Mesendoderm (in vitro differentiated cells): Measurements from ENCODE around the gene TM9SF3.

ENCODE experiments used
- DNase-seq: peaks from one replicate; pipeline ENCODE4 v3.0.0; 2013
- H2AK5ac ChIP-seq: 2 replicates; pipeline ENCODE4 v1.6.1; 2013; ENCODE audit warnings: low read length, inconsistent platforms
- H2BK120ac ChIP-seq: 2 replicates; pipeline ENCODE4 v1.6.1; 2013; ENCODE audit warnings: low read depth, mild to moderate bottlenecking, low read length, moderate library complexity, mixed read lengths
- H2BK15ac ChIP-seq: replicated peaks from 2 replicates; pipeline ENCODE4 v1.6.1; 2013; ENCODE audit warnings: low read depth, mild to moderate bottlenecking, moderate library complexity
- H2BK5ac ChIP-seq: 2 replicates; pipeline ENCODE4 v1.6.1; 2013; ENCODE audit warnings: low read length, inconsistent platforms
- H3K18ac ChIP-seq: 2 replicates; pipeline ENCODE4 v1.6.1; 2013; ENCODE audit warnings: mild to moderate bottlenecking, low read length, mixed read lengths
- H3K23ac ChIP-seq: one replicate; pipeline ENCODE4 v1.6.1; 2013; ENCODE audit warnings: low read length
- H3K27ac ChIP-seq: 2 replicates; pipeline ENCODE4 v1.5.1; 2013; ENCODE audit warnings: low read depth, mild to moderate bottlenecking, inconsistent platforms, low read length, moderate library complexity
- H3K27me3 ChIP-seq: 2 replicates; pipeline ENCODE4 v1.6.1; 2013; ENCODE audit warnings: low read length, control low read depth, mild to moderate bottlenecking, inconsistent platforms; ENCODE audit not compliant: insufficient read depth, poor library complexity
- H3K36me3 ChIP-seq: 2 replicates; pipeline ENCODE4 v1.6.1; 2013; ENCODE audit warnings: low read length, inconsistent platforms; ENCODE audit not compliant: control insufficient read depth, insufficient read depth
- H3K4ac ChIP-seq: one replicate; pipeline ENCODE4 v1.6.1; 2013; ENCODE audit warnings: low read depth, mild to moderate bottlenecking, low read length, moderate library complexity
- H3K4me1 ChIP-seq: 2 replicates; pipeline ENCODE4 v1.6.1; 2013; ENCODE audit warnings: low read depth, low read length, inconsistent platforms; ENCODE audit not compliant: control insufficient read depth
- H3K4me2 ChIP-seq: 2 replicates; pipeline ENCODE4 v1.6.1; 2013; ENCODE audit warnings: low read length
- H3K4me3 ChIP-seq: 2 replicates; pipeline ENCODE4 v1.5.1; 2013; ENCODE audit warnings: mild to moderate bottlenecking, low read length
- H3K56ac ChIP-seq: one replicate; pipeline ENCODE4 v1.6.1; 2013; ENCODE audit warnings: low read length
- H3K79me1 ChIP-seq: 2 replicates; pipeline ENCODE4 v1.6.1; 2013; ENCODE audit warnings: low read length, inconsistent platforms
- H3K79me2 ChIP-seq: 2 replicates; pipeline ENCODE4 v1.6.1; 2013; ENCODE audit warnings: mild to moderate bottlenecking, low read length; ENCODE audit not compliant: control insufficient read depth, insufficient read depth
- H3K9ac ChIP-seq: 2 replicates; pipeline ENCODE4 v1.6.1; 2013; ENCODE audit warnings: low read length, inconsistent platforms
- H4K5ac ChIP-seq: one replicate; pipeline ENCODE4 v1.6.1; 2013; ENCODE audit warnings: low read length
- H4K8ac ChIP-seq: one replicate; pipeline ENCODE4 v1.6.1; 2013; ENCODE audit warnings: low read depth, mild to moderate bottlenecking, control low read depth, low read length, moderate library complexity
- whole genome bisulfite sequencing: extraction: QIAGEN DNeasy Blood & Tissue Kit; methylation state at CpG from one replicate; pipeline ENCODE4 v1.1.7; 2013; ENCODE audit warnings: low lambda C conversion rate, missing lambda C conversion rate; ENCODE audit not compliant: insufficient coverage; ENCODE audit errors: extremely low coverage; 5-methylcytosine and 5-hydroxymethylcytosine counted together

TM9SF3 gene

DNA sequence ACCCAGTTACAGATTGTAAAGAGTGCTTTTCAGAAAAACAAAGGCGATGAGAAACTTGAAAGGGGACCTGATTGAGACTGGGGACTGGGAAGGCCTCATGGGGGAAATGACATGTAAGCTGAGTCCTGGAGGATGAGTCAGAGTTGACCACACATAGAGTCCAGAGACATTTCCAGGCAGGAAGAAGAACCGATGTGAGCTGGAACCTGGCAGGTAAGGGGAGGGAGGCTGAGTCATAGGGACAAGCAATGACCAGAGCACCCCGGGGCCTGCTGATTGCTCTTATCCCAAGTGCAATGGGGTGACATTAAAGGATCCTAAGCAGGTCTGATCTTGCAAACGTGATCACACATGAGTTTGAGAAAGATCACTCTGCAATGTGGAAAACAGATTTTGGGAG, 84.8 kb downstream of the TM9SF3 start:
- Histone ChIP-seq H3K23ac (no peak overlapping the region), H2AK5ac (no peak overlapping the region), H3K4me1 (no peaks in the 10 kb centered on the region), H3K4me3 (no peak overlapping the region), H3K27ac (no peak overlapping the region), H4K8ac (no peak overlapping the region), H2BK5ac (no peak overlapping the region), H3K56ac (no peak overlapping the region), H3K18ac (no peak overlapping the region), H3K27me3 (no peaks in the 10 kb centered on the region), H3K4ac (no peak overlapping the region), H4K5ac (no peak overlapping the region), H3K79me2 (no peaks in the 10 kb centered on the region), H3K79me1 (no peaks in the 10 kb centered on the region), H3K9ac (no peak overlapping the region), H2BK120ac (no peak overlapping the region), H2BK15ac (no peak overlapping the region), H3K36me3 (no peaks in the 10 kb centered on the region), H3K4me2 (no peak overlapping the region)
- DNase-seq, result no peak
- no CpG with 5 or more reads among the region's 4 CpGs for WGBS

DNA sequence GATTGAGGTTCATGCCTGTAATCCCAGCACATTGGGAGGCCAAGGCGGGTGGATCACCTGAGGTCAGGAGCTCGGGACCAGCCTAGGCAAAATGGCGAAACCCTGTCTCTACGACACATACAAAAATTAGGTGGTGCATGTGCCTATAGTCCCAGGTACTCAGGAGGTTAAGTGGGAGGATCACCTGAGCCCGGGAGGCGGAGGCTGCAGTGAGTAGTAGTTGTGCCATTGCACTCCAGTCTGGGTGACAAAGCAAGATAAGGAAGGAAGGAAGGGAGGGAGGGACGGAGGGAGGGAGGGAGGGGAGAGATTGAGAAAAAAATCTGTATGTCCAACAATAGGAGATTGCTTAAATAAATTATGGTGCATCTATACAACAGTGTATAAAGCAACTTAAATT, 86.3 kb downstream of the TM9SF3 start:
- Histone ChIP-seq H3K4me2 (no peak overlapping the region), H4K5ac (no peak overlapping the region), H3K79me1 (no peaks in the 10 kb centered on the region), H2BK15ac (no peak overlapping the region), H2BK120ac (no peak overlapping the region), H3K23ac (no peak overlapping the region), H3K4me1 (no peaks in the 10 kb centered on the region), H2BK5ac (no peak overlapping the region), H3K4ac (no peak overlapping the region), H4K8ac (no peak overlapping the region), H3K27ac (no peak overlapping the region), H3K56ac (no peak overlapping the region), H2AK5ac (no peak overlapping the region), H3K18ac (no peak overlapping the region), H3K36me3 (no peaks in the 10 kb centered on the region), H3K79me2 (no peaks in the 10 kb centered on the region), H3K27me3 (no peaks in the 10 kb centered on the region), H3K4me3 (no peak overlapping the region), H3K9ac (no peak overlapping the region)
- DNase-seq, result no peak
- no CpG with 5 or more reads among the region's 7 CpGs for WGBS

DNA sequence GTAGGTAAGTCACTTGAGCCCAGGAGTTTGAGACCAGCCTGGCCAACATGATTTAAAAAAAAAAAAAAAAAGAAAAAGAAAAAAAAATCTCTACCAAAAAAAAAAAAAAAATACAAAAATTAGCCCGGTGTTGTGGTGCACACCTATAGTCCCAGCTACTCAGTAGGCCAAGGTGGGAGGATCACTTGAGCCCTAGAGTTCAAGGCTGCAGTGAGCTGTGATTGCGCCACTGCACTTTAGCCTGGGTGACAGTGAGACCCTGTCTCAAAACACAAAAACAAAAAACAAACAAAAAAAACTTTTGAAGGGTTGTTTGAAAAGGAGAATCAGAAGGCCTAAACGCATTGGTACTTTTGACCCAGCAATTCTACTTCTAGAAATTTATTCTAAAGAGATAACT, 86.8 kb downstream of the TM9SF3 start:
- Histone ChIP-seq H3K23ac (no peak overlapping the region), H4K8ac (no peak overlapping the region), H3K56ac (no peak overlapping the region), H3K79me2 (no peaks in the 10 kb centered on the region), H3K27ac (no peak overlapping the region), H3K36me3 (no peaks in the 10 kb centered on the region), H3K4me3 (no peak overlapping the region), H3K9ac (no peak overlapping the region), H3K4me2 (no peak overlapping the region), H2BK15ac (no peak overlapping the region), H4K5ac (no peak overlapping the region), H3K4me1 (no peaks in the 10 kb centered on the region), H3K79me1 (no peaks in the 10 kb centered on the region), H3K18ac (no peak overlapping the region), H3K4ac (no peak overlapping the region), H2BK5ac (no peak overlapping the region), H3K27me3 (no peaks in the 10 kb centered on the region), H2BK120ac (no peak overlapping the region), H2AK5ac (no peak overlapping the region)
- no CpG with 5 or more reads among the region's 3 CpGs for WGBS
- no peak for DNase-seq

DNA sequence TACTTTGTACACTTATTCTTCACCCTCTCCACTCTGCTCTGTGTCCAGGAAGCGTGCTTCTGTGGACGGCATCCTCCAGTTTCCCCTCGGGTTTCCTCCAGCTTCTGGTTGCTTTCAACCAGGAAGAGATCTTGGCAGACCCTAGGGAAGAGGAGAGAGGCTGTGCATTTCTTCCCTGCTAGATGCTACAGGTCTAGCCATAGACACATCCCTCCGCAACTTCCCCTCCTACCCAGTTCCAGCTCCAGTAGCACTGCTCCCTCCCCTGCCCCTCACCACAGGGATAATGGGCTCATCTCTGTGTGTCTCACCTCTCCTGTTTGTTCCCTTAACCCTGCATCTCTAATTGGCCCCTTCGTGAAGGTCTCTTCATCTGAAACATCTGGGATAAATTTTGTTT, 89.4 kb downstream of the TM9SF3 start:
- Histone ChIP-seq H3K9ac (no peak overlapping the region), H3K4me1 (no peaks in the 10 kb centered on the region), H3K23ac (no peak overlapping the region), H3K36me3 (no peaks in the 10 kb centered on the region), H3K4me3 (no peak overlapping the region), H3K27ac (no peak overlapping the region), H4K8ac (no peak overlapping the region), H3K4ac (no peak overlapping the region), H2BK5ac (no peak overlapping the region), H3K56ac (no peak overlapping the region), H3K4me2 (no peak overlapping the region), H2AK5ac (no peak overlapping the region), H3K79me1 (no peaks in the 10 kb centered on the region), H3K27me3 (no peaks in the 10 kb centered on the region), H4K5ac (no peak overlapping the region), H2BK15ac (no peak overlapping the region), H3K79me2 (no peaks in the 10 kb centered on the region), H3K18ac (no peak overlapping the region), H2BK120ac (no peak overlapping the region)
- WGBS, result no CpG with 5 or more reads among the region's 5 CpGs
- no peak for DNase-seq

DNA sequence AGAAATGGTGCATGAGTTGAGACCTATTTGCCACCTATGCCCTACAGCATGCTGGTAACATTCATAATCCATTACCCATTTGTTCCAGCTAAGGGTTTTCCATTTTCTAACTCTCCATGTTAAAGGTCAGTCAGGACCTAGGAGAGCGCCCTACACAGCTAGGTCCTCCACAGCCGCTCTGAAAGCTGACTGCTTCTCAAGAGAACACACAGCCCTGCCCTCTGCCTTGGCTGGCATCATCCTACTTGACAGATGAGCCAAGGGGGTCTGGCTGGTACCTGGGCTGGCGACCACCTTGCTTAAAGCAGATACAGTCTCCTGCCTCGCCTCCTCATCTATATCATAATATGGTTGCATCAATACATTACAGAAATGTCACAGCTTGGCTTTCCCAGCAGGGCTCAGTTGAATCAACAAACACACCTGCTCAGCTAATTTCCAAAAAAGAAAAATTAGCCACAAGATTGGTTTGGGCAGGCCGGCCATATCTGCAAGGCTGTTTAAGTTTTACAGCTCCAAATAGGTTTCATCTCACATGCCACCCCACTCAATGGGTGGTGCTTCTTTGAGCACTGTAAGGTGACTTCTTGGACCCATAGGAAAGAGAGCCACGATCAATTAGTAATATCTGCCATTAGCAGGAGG, 90.4 kb downstream of the TM9SF3 start:
- Histone ChIP-seq H3K27ac (no peak overlapping the region), H2BK120ac (no peak overlapping the region), H2AK5ac (no peak overlapping the region), H3K79me2 (no peaks in the 10 kb centered on the region), H3K4me1 (no peaks in the 10 kb centered on the region), H2BK5ac (no peak overlapping the region), H2BK15ac (no peak overlapping the region), H3K9ac (no peak overlapping the region), H3K18ac (no peak overlapping the region), H4K5ac (no peak overlapping the region), H3K23ac (no peak overlapping the region), H3K36me3 (no peaks in the 10 kb centered on the region), H3K79me1 (no peaks in the 10 kb centered on the region), H3K4me2 (no peak overlapping the region), H3K4me3 (no peak overlapping the region), H3K4ac (no peak overlapping the region), H3K27me3 (no peaks in the 10 kb centered on the region), H4K8ac (no peak overlapping the region), H3K56ac (no peak overlapping the region)
- DNase-seq, result peak; percentile 54
- no CpG with 5 or more reads among the region's 6 CpGs for WGBS

DNA sequence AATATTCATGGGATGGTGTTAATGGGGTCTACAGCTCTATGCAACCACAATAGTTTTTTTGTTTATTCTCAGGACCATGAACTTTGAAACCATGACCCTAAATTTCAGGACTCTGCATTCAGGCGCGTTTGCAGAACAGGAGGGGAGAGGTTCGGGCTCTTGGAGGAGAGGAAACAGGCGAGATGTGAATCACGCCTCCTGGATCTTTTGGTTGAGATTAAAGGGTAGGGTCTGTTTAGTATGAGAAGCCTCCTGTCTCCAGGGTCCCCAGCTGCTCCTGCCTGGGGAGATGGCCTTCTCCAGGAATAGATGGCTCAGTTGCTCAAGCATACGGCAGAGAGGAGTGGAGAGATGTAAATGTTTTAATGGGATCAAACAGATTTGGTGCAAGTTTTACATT, 91.3 kb downstream of the TM9SF3 start:
- H3K79me1 ChIP-seq, result no peaks in the 10 kb centered on the region
- no peak overlapping the region for H3K4ac ChIP-seq
- no peak overlapping the region for H3K9ac ChIP-seq
- no peak overlapping the region for H2BK15ac ChIP-seq
- WGBS, result no CpG with 5 or more reads among the region's 6 CpGs
- H2BK120ac ChIP-seq, result no peak overlapping the region
- no peak for DNase-seq
- H2BK5ac ChIP-seq, result no peak overlapping the region
- no peak overlapping the region for H4K8ac ChIP-seq
- H3K4me2 ChIP-seq, result no peak overlapping the region
- no peak overlapping the region for H4K5ac ChIP-seq
- no peak overlapping the region for H3K27ac ChIP-seq
- no peak overlapping the region for H3K23ac ChIP-seq
- no peak overlapping the region for H3K18ac ChIP-seq
- H2AK5ac ChIP-seq, result no peak overlapping the region
- no peaks in the 10 kb centered on the region for H3K79me2 ChIP-seq
- H3K4me1 ChIP-seq, result no peaks in the 10 kb centered on the region
- no peak overlapping the region for H3K4me3 ChIP-seq
- H3K36me3 ChIP-seq, result no peaks in the 10 kb centered on the region
- no peaks in the 10 kb centered on the region for H3K27me3 ChIP-seq
- no peak overlapping the region for H3K56ac ChIP-seq
